ENCODE data around the gene EPHA3. TPM values are rescaled to one million over a fixed set of nuclear protein-coding genes. Genes with fewer than 3 reads are reported as not detected.

The EPHA3 gene
- total RNA-seq, 4 donors from 2014 or later = 0.85 to 1.4 (median 0.96) TPM

DNA sequence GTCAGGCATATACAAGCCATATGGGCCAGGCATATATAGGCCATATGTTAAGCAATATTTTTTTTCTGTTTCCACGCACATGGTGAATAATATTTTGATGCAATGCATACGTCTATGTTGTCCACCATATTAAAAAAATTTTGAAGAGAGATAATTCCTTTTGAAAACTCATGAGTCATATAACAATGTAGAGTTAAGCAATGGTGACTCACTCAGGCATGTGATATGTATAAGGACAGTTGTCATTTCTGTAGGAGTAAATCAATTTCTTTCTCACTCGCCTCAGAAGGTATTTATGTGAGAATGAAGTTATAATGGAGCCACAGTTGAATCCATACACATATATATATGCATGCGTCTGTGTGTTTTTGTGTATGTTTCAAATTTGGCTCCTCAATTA, 272.6 kb downstream of the EPHA3 start:
- 82% methylated on average over 4 of the region's 4 CpGs for WGBS

DNA sequence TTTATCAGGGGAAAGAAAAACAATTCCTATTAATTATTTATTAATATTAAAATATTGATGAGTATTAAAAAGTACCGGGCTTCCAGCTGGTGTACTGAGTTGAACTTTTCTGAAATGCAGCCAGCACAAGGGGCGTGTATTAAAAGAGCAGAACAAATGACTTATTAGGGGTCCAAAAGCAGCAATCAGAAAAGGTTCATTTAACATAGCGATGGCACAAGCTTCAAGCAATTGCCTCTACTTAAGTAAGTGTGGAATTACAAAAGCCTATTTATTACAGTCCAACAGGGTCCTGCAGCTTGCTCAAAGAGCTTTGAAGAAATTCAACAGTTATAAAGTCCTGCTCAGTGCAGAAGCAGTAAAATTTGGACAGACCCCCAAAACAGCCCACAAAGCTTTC, 285.6 kb downstream of the EPHA3 start:
- WGBS = 68% methylated on average over 3 of the region's 3 CpGs
- Histone ChIP-seq H3K4me1 (no peaks in the 10 kb centered on the region), H3K27ac (no peak overlapping the region), H3K27me3 (no peaks in the 10 kb centered on the region), H3K4me3 (no peak overlapping the region), H3K36me3 (no peaks in the 10 kb centered on the region), H3K9me3 (no peaks in the 10 kb centered on the region)
- no peak for TF ChIP-seq EP300 (IDR thresholded peaks at IDR 0.05)
- TF ChIP-seq, protein P1, sequence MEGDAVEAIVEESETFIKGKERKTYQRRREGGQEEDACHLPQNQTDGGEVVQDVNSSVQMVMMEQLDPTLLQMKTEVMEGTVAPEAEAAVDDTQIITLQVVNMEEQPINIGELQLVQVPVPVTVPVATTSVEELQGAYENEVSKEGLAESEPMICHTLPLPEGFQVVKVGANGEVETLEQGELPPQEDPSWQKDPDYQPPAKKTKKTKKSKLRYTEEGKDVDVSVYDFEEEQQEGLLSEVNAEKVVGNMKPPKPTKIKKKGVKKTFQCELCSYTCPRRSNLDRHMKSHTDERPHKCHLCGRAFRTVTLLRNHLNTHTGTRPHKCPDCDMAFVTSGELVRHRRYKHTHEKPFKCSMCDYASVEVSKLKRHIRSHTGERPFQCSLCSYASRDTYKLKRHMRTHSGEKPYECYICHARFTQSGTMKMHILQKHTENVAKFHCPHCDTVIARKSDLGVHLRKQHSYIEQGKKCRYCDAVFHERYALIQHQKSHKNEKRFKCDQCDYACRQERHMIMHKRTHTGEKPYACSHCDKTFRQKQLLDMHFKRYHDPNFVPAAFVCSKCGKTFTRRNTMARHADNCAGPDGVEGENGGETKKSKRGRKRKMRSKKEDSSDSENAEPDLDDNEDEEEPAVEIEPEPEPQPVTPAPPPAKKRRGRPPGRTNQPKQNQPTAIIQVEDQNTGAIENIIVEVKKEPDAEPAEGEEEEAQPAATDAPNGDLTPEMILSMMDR (IDR thresholded peaks at IDR 0.05) = no peak
- TF ChIP-seq POLR2AphosphoS5 (IDR thresholded peaks at IDR 0.05) = no peak
- TF ChIP-seq POLR2A (IDR thresholded peaks at IDR 0.05) = no peak
- DNase-seq (ENCODE audit: low spot score in 2 of 2) = no peak

More for the DNA sequence above, 272.6 kb downstream of the EPHA3 start:
- no peak overlapping the region for H3K27ac ChIP-seq
- H3K4me1 ChIP-seq = no peaks in the 10 kb centered on the region
- TF ChIP-seq POLR2AphosphoS5 (IDR thresholded peaks at IDR 0.05) = no peak
- no peak for TF ChIP-seq EP300 (IDR thresholded peaks at IDR 0.05)
- TF ChIP-seq, protein P1 (IDR thresholded peaks at IDR 0.05) = no peak
- TF ChIP-seq POLR2A (IDR thresholded peaks at IDR 0.05) = no peak
- H3K9me3 ChIP-seq = peaks cover 4% of the 10 kb centered on the region
- no peak overlapping the region for H3K4me3 ChIP-seq
- no peaks in the 10 kb centered on the region for H3K27me3 ChIP-seq
- H3K36me3 ChIP-seq = no peaks in the 10 kb centered on the region
- DNase-seq (ENCODE audit: low spot score in 2 of 2) = no peak

DNA sequence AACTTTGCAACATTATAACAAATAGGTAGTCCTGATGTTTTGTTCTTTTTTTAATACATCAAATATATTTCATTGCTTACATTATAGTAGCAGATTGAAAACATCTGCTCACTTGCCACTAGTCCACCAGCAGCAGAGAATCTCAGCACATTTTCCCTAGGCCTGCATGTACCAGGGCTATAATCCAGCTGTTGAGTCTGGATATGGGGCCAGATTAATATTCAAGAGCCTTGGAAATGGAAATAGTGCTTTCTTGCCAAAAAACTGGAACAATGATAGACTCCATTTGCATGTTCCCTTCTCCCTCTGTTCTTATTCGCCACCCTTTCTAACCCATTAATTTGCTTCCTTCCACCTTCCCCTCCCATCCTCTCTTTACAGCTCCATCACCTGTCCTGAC, 288.0 kb downstream of the EPHA3 start:
- H3K36me3 ChIP-seq = no peaks in the 10 kb centered on the region
- H3K27ac ChIP-seq = no peak overlapping the region
- no peak for DNase-seq (ENCODE audit: low spot score in 2 of 2)
- H3K4me1 ChIP-seq = no peaks in the 10 kb centered on the region
- H3K4me3 ChIP-seq = no peak overlapping the region
- no peaks in the 10 kb centered on the region for H3K27me3 ChIP-seq
- WGBS = 65% methylated on average over 1 of the region's 1 CpG
- no peaks in the 10 kb centered on the region for H3K9me3 ChIP-seq
- TF ChIP-seq EP300 (IDR thresholded peaks at IDR 0.05) (no peak), POLR2A (IDR thresholded peaks at IDR 0.05) (no peak), POLR2AphosphoS5 (IDR thresholded peaks at IDR 0.05) (no peak)
- TF ChIP-seq, protein P1 (IDR thresholded peaks at IDR 0.05) = no peak

DNA sequence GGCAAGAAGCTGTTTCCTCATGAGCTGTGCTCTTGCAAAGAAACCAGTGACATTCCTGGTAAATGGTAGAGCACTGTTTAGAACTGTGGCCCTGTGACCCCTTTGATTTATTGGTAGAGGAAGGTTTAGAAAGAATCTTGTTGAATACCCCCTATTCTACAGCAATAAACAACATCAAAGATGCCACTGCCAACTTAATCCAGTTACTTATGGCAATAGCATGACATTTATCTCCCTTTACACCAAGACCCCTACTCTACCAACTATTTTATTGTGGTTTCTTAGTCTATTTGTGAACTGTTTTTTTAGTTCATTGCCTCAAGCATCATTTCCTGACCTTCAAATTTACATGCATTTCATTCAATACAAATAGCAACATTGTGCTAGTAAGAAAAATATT, 288.6 kb downstream of the EPHA3 start:
- H3K36me3 ChIP-seq = no peaks in the 10 kb centered on the region
- no peaks in the 10 kb centered on the region for H3K9me3 ChIP-seq
- no peaks in the 10 kb centered on the region for H3K27me3 ChIP-seq
- no peak for DNase-seq (ENCODE audit: low spot score in 2 of 2)
- TF ChIP-seq POLR2A (IDR thresholded peaks at IDR 0.05) (no peak), POLR2AphosphoS5 (IDR thresholded peaks at IDR 0.05) (no peak), EP300 (IDR thresholded peaks at IDR 0.05) (no peak)
- TF ChIP-seq, protein P1 (IDR thresholded peaks at IDR 0.05) = no peak
- H3K4me1 ChIP-seq = no peaks in the 10 kb centered on the region
- H3K27ac ChIP-seq = no peak overlapping the region
- no peak overlapping the region for H3K4me3 ChIP-seq

DNA sequence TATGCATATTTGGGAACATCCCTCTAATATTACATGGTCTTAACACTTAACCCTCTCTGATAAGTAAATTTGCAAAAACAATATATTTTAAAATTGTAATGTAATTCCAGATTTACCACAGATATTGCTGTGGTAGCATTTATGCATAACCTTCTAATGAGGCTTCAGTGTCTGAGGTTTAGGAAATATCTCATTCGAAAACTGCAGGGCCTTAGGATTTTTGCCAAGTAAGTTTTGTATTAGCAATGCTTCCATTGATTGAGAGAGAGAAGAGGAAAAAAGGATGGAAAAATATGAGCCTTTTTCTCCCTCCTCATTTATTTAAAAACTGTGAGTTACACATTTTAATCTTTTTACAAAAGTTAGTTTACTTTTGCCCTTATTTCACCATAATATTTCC, 294.6 kb downstream of the EPHA3 start:
- TF ChIP-seq EP300 (IDR thresholded peaks at IDR 0.05) (no peak), POLR2AphosphoS5 (IDR thresholded peaks at IDR 0.05) (no peak), POLR2A (IDR thresholded peaks at IDR 0.05) (no peak)
- TF ChIP-seq, protein P1 (IDR thresholded peaks at IDR 0.05) = no peak
- Histone ChIP-seq H3K4me3 (no peak overlapping the region), H3K9me3 (no peaks in the 10 kb centered on the region), H3K36me3 (no peaks in the 10 kb centered on the region), H3K4me1 (no peaks in the 10 kb centered on the region), H3K27ac (no peak overlapping the region), H3K27me3 (no peaks in the 10 kb centered on the region)
- no peak for DNase-seq (ENCODE audit: low spot score in 2 of 2)
- WGBS = 57% methylated on average over 1 of the region's 1 CpG

Measured in suprapubic skin (tissue), 4 donors.